HG03103 (cell line): Measurements from ENCODE around the gene LHX4.
A peak's percentile ranks its signal among the peaks of the same experiment; 100 is the strongest.

Experiments used
- ATAC-seq: cut with Tn5 transposase; IDR thresholded peaks from one replicate; pipeline ENCODE4 v1.9.1; 2021; ENCODE audit warnings: low read depth; ENCODE audit not compliant: unreplicated experiment

LHX4 gene

GRCh38 chr1:180229483-180230415 lies at the start of gene LHX4:
LHX4 (plus strand) TSS chr1:180230264; CDS start chr1:180230530, 266 bp downstream.
- ATAC-seq = peak; percentile 40

- no peak for ATAC-seq
These were observed 49.0 kb upstream of the LHX4 start for GRCh38 chr1:180181048-180181447.

GRCh38 chr1:180181996-180182642 lies 47.9 kb upstream of the LHX4 start:
- no peak for ATAC-seq

GRCh38 chr1:180182643-180183311 lies 47.3 kb upstream of the LHX4 start:
- ATAC-seq = no peak

- ATAC-seq = no peak
These were observed 46.6 kb upstream of the LHX4 start for GRCh38 chr1:180183426-180183825.

GRCh38 chr1:180184041-180184440 lies 46.0 kb upstream of the LHX4 start:
- no peak for ATAC-seq

- ATAC-seq = no peak
These were observed 44.8 kb upstream of the LHX4 start for GRCh38 chr1:180185281-180185680.

- no peak for ATAC-seq
These were observed 44.0 kb upstream of the LHX4 start for GRCh38 chr1:180185971-180186645.

GRCh38 chr1:180186831-180187230 lies 43.2 kb upstream of the LHX4 start:
- ATAC-seq = no peak

GRCh38 chr1:180187626-180188025 lies 42.4 kb upstream of the LHX4 start:
- ATAC-seq = no peak

GRCh38 chr1:180188091-180188506 lies 42.0 kb upstream of the LHX4 start:
- no peak for ATAC-seq

GRCh38 chr1:180188684-180189175 lies 41.3 kb upstream of the LHX4 start:
- ATAC-seq = no peak

GRCh38 chr1:180190091-180190490 lies 40.0 kb upstream of the LHX4 start:
- no peak for ATAC-seq

- no peak for ATAC-seq
These were observed 37.9 kb upstream of the LHX4 start for GRCh38 chr1:180192172-180192571.

- no peak for ATAC-seq
These were observed 36.7 kb upstream of the LHX4 start for GRCh38 chr1:180193141-180194047.

GRCh38 chr1:180194048-180194425 lies 36.0 kb upstream of the LHX4 start:
- ATAC-seq = no peak

- no peak for ATAC-seq
These were observed 35.4 kb upstream of the LHX4 start for GRCh38 chr1:180194546-180195207.

GRCh38 chr1:180195401-180195800 lies 34.7 kb upstream of the LHX4 start:
- no peak for ATAC-seq

GRCh38 chr1:180195916-180196315 lies 34.1 kb upstream of the LHX4 start:
- no peak for ATAC-seq
